Dedifferentiated amniotic fluid mesenchymal stem cell (primary cell): ENCODE data around the gene CTBP1.
"Not testable (repeated sequence)": the region's sequence is repeated elsewhere in the genome, so short reads cannot be mapped to it uniquely, and the experiment has no call there.

Experiments used
- DNase-seq: peaks from one replicate; pipeline ENCODE4 v3.0.0-alpha.2; 2016; ENCODE audit errors: extremely low spot score

Gene CTBP1

GRCh38 chr4:1237981-1238675 is 10.8 kb downstream of the CTBP1 start:
- no peak for DNase-seq

DNA sequence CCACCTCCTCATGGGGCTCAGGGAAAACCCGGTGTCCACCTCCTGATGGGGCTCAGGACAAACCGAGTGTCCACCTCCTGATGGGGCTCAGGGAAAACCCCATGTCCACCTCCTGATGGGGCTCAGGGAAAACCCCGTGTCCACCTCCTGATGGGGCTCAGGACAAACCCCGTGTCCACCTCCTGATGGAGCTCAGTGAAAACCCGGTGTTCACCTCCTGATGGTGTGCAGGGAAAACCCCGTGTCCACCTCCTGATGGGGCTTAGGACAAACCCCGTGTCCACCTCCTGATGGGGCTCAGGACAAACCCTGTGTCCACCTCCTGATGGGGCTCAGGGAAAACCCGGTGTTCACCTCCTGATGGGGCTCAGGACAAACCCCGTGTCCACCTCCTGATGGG is 11.7 kb downstream of the CTBP1 start:
- not testable (repeated sequence) for DNase-seq

DNA sequence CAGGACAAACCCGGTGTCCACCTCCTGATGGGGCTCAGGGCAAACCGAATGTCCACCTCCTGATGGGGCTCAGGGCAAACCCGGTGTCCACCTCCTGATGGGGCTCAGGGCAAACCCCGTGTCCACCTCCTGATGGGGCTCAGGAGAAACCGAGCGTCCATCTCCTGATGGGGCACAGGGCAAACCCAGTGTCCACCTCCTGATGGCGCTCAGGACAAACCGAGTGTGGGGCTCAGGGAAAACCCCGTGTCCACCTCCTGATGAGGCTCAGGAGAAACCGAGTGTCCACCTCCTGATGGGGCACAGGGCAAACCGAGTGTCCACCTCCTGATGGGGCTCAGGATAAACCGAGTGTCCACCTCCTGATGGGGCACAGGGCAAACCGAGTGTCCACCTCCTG is 12.1 kb downstream of the CTBP1 start:
- not testable (repeated sequence) for DNase-seq

DNA sequence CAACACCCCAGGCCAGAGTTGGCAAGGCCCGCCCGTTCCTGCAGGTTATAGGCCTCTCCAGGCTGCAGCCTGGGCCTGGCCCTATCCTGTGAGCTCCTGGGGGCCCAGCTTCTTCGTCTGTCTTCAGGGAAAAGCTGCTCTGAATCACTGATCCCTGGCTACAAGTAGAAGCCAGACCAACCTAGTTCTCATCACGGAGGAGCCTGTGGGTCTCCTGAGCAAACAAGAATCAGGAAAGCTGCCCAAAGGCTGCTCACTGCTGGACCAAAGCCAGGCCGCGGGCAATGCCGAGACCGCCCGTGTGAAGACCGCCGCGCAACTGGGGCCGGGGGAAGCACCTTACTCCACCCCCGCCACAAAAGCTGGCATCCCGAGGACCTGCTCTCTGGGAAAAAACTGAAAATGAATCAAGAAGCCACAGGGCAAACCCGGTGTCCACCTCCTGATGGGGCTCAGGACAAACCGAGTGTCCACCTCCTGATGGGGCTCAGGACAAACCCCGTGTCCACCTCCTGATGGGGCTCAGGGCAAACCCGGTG is 12.8 kb downstream of the CTBP1 start:
- no peak for DNase-seq

- no peak for DNase-seq
Observed at GRCh38 chr4:1235381-1236102, 13.4 kb downstream of the CTBP1 start.

GRCh38 chr4:1234811-1235292 is 14.1 kb downstream of the CTBP1 start:
- no peak for DNase-seq

GRCh38 chr4:1234309-1234695 is 14.6 kb downstream of the CTBP1 start:
- peak; percentile 62 for DNase-seq

DNA sequence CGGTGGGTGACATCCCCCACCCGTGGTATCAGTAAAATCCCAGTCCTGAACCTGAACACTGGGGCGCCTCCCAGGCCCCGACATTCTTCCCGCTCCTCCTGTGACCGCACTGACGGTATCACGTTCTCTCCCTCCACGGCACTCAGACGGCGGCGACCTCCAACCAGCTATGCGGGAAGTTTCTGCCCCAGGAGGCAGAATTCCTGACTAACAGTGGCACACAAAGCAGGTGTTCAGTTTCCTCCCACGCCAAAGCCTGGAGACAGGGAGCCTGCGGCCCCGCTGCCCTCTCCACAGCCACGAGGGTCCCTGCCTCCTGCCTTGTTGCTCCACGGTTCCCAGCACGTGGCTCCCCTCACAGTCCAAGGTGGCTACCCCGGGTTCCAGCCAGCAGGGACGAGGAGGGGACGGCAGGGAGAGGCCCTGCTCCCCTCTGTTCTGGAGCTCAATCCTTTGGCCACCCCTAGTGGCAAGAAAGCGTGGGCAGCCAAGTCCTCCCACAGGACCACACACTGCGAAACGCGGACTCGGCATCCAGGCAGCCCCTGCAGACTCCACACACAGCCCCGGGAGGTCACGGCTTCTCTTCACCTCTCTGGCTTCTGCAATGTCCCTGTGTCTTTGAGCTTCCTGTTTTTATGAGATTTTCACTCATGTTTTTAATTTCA is 15.2 kb downstream of the CTBP1 start:
- DNase-seq: peak; percentile 25

GRCh38 chr4:1232661-1233621 is 16.0 kb downstream of the CTBP1 start:
- no peak for DNase-seq

DNA sequence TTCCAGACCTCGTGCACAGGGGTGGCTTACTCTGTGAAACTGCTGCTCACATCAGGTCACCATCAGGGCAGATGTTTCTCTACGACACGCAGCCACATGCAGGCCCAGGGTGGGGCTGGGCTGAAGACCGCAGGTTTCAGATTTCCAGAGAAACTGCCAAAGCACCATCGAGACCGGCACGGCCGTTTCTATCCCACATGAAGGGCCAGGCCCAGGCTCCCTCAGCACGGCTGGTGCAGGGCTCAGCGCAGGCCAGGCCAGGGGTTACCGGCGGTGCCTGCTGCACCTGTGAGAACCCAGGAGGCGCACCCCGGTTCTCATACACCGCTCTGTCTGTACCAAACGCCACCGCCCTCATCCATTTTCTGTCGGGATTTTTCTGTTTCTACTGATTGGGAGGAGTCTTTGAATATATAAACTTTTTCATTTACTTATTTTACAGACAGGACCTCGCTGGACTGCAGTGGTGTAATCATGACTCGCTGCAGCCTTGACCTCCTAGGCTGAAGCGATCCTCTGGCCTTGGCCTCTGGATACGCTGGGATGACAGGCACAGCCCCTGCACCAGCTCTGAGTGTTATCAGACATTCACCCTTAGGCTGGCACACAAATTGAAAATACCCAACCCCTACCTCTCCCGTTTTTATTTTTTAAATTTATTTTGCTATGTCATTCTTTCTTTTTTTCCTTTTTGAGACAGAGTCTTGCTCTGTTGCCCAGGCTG is 17.1 kb downstream of the CTBP1 start:
- DNase-seq: no peak

- no peak for DNase-seq
Observed at GRCh38 chr4:1230971-1231636, 17.8 kb downstream of the CTBP1 start.

- no peak for DNase-seq
Observed at GRCh38 chr4:1230316-1230715, 18.6 kb downstream of the CTBP1 start.

DNA sequence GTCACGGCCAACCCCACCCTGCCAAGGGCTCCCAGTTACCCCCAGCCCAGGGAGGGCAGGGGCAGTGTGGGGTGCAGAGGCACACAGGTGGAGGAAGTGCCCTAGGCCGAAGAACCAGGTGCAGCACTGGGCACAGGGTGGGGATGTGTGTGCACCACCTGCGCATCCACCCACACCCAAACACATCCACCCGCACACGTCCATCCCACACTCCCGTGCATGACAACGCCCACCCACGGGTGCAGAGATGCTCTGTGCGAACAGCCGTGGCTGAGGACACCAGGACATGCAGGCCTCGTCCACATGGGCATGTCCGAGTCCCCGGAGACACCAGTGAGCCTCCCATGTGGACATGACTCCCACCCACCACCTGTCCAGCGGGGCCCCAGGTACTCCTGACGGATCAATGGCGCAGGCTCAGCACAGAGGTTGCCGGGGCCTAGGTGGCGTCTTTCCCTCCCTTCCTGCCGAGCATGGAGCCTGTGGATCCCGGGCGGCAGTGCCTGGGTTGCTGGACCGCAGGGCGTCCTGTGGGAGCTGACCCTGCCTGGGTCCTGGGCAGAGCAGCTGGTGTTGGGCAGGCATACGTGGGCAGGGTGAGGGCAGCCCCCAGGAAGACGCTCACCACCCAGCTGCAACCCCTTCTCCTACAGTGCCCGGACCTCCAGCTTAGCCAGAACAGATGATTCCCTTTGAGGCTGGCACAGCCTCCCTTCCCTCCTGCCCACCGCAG is 19.6 kb downstream of the CTBP1 start:
- no peak for DNase-seq

DNA sequence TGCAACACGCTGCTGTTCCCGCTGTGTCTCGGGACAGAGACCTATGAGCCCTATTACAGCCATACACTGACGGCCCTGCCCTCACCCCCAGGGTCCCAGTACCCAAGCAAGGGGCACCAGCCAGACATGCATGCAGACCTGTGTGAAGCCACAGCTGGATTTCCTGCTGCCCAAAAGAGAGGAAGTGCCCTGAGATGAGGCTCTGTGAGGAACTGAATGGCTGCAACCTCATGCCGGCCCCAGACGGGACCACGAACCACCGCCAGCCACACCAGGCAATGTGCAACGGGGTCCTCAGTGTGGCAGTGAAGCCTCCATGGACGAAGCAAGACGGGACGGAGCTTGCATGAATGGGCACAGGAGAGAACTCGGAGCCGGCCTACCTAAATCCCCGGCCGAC is 21.1 kb downstream of the CTBP1 start:
- DNase-seq: no peak

GRCh38 chr4:1226598-1226997 is 22.3 kb downstream of the CTBP1 start:
- DNase-seq: no peak

GRCh38 chr4:1226144-1226481 is 22.8 kb downstream of the CTBP1 start:
- no peak for DNase-seq

DNA sequence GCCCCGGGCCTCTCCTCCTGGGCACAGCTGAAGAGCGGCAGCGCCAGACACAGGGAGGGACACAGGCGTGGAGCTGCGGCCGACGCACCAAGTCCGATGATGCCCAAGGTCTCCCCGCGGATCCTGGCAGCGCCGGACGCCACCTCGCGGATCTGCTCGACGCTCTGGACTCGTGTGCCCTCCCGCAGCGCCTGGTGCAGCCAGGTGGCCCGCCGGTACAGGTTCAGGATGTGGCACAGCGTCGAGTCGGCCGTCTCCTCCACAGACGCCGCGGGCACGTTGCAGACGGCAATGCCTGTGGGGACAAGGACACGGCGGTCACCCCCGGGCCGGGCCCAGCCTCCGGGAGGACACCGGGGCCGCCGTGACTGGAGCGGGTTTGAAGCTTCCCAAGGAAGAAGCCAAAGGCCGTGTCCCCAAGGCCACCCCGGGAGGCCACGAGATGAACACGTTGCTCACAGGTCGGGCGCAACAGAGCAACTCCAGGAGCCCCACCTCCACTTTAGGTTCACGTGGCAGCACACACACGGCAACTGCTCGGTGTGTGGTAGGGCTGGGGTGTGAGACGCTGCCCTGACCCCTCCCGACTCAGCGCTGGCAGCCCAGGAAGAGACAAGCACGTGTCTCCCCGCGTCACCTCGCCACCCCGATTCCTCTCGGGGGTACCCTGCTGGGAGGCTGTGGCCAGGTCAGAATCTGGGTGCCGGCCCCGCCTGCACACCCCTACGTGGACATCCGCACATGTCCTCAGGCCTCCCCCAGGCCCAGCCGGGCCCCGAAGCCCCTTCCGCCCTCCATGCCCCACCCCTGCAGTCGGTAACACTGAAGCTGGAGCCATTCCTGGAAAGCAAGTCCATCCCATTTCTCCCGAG is 23.4 kb downstream of the CTBP1 start:
- no peak for DNase-seq
